SU-DHL-6 (cell line): ENCODE results near the gene YBX3.

Experiments used
- H2AFZ ChIP-seq: fragments of 200-600 bp; sonication (generic); 2 replicates; pipeline ENCODE4 v1.6.1; 2014; ENCODE audit warnings: low read depth, mild to moderate bottlenecking, moderate library complexity, mixed read lengths, antibody characterized with exemption, low read length; ENCODE audit not compliant: severe bottlenecking
- H3F3A ChIP-seq: fragments of 200-600 bp; shearing (Covaris generic); 2 replicates; pipeline ENCODE4 v1.6.0; 2016; ENCODE audit warnings: antibody characterized with exemption, mild to moderate bottlenecking; ENCODE audit not compliant: insufficient read depth
- H3K27ac ChIP-seq: fragments of 200-600 bp; sonication (generic); 2 replicates; pipeline ENCODE4 v1.5.1; 2016; ENCODE audit warnings: low read depth, mild to moderate bottlenecking, low read length, moderate library complexity, mixed read lengths
- H3K27me3 ChIP-seq: fragments of 200-600 bp; sonication (generic), shearing (Covaris generic); 2 replicates; pipeline ENCODE4 v1.6.0; 2014; ENCODE audit warnings: mild to moderate bottlenecking, low read length
- H3K36me3 ChIP-seq: fragments of 200-600 bp; sonication (generic); 2 replicates; pipeline ENCODE4 v1.6.1; 2014; ENCODE audit warnings: mild to moderate bottlenecking, low read length, mixed read lengths
- H3K4me2 ChIP-seq: fragments of 300-600, 200-600 bp; shearing (Covaris generic), sonication (generic); 2 replicates; pipeline ENCODE4 v1.6.0; 2014; ENCODE audit warnings: low read length, low read depth, mild to moderate bottlenecking; ENCODE audit not compliant: poor library complexity, severe bottlenecking
- H3K4me3 ChIP-seq: fragments of 200-600 bp; sonication (generic); 2 replicates; pipeline ENCODE4 v1.5.1; 2014; ENCODE audit warnings: antibody characterized with exemption, low read length, mild to moderate bottlenecking, mixed read lengths; ENCODE audit not compliant: insufficient read depth, poor library complexity, severe bottlenecking
- H3K79me2 ChIP-seq: fragments of 200-600 bp; sonication (generic); 2 replicates; pipeline ENCODE4 v1.6.1; 2014; ENCODE audit warnings: mild to moderate bottlenecking, low read length, moderate library complexity; ENCODE audit not compliant: insufficient read depth
- H3K9ac ChIP-seq: fragments of 200-600 bp; sonication (generic); 2 replicates; pipeline ENCODE4 v1.7.0; 2014; ENCODE audit warnings: mild to moderate bottlenecking, low read length
- H3K9me2 ChIP-seq: fragments of 200-600 bp; sonication (generic); replicated peaks from 2 replicates; pipeline ENCODE4 v1.6.1; 2014; ENCODE audit warnings: low read length; ENCODE audit not compliant: insufficient read depth
- H3K9me3 ChIP-seq: fragments of 200-600 bp; sonication (generic); 2 replicates; pipeline ENCODE4 v1.6.1; 2014; ENCODE audit warnings: low read length, mixed read lengths; ENCODE audit not compliant: insufficient read depth
- H4K20me1 ChIP-seq: fragments of 200-600 bp; sonication (generic); 2 replicates; pipeline ENCODE4 v1.6.1; 2014; ENCODE audit warnings: low read depth, mild to moderate bottlenecking, antibody characterized with exemption, low read length, moderate library complexity, mixed read lengths
- EZH2phosphoT487 ChIP-seq: fragments of 200-600 bp; sonication (generic), shearing (Covaris generic); conservative IDR thresholded peaks from 2 replicates; pipeline ENCODE4 v1.6.1; 2018; ENCODE audit warnings: mild to moderate bottlenecking, antibody characterized with exemption, low read length, moderate library complexity, mixed read lengths
- TF ChIP-seq, protein P1 (sequence below): fragments of 200-600 bp; sonication (generic); IDR thresholded peaks from one replicate; pipeline ENCODE4 v1.5.1; 2017; ENCODE audit warnings: antibody characterized with exemption, mild to moderate bottlenecking, low read length, moderate library complexity; ENCODE audit not compliant: insufficient read depth, poor library complexity, severe bottlenecking

Gene YBX3

DNA sequence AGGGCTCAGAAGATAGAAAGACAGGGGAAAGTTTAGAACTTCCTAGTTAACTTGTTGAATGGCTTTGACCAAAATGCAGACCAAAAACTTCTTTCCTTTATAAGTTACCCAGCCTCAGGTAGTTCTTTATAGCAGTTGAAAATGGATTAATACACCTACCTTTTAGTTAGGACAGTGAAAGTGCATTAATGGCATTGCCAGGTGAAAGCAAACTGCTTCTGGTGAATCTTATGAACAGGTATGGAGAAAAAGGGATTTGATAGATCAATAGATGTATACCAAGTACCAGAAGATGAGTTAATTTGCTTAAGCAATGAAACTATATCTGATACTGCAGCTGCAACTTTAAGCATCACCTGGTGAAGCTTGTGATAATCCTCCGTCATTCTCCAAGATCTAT lies 35.1 kb downstream of the YBX3 start:
- Histone ChIP-seq H3F3A (no peaks in the 10 kb centered on the region), H4K20me1 (no peaks in the 10 kb centered on the region), H3K4me3 (no peak overlapping the region), H3K79me2 (no peaks in the 10 kb centered on the region), H3K27ac (no peak overlapping the region), H2AFZ (no peak overlapping the region), H3K9me3 (no peaks in the 10 kb centered on the region), H3K36me3 (no peaks in the 10 kb centered on the region), H3K27me3 (no peaks in the 10 kb centered on the region), H3K4me2 (no peak overlapping the region), H3K9ac (no peak overlapping the region), H3K9me2 (no peaks in the 10 kb centered on the region)
- TF ChIP-seq EZH2phosphoT487 = no peak
- TF ChIP-seq, protein P1, sequence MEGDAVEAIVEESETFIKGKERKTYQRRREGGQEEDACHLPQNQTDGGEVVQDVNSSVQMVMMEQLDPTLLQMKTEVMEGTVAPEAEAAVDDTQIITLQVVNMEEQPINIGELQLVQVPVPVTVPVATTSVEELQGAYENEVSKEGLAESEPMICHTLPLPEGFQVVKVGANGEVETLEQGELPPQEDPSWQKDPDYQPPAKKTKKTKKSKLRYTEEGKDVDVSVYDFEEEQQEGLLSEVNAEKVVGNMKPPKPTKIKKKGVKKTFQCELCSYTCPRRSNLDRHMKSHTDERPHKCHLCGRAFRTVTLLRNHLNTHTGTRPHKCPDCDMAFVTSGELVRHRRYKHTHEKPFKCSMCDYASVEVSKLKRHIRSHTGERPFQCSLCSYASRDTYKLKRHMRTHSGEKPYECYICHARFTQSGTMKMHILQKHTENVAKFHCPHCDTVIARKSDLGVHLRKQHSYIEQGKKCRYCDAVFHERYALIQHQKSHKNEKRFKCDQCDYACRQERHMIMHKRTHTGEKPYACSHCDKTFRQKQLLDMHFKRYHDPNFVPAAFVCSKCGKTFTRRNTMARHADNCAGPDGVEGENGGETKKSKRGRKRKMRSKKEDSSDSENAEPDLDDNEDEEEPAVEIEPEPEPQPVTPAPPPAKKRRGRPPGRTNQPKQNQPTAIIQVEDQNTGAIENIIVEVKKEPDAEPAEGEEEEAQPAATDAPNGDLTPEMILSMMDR = no peak

DNA sequence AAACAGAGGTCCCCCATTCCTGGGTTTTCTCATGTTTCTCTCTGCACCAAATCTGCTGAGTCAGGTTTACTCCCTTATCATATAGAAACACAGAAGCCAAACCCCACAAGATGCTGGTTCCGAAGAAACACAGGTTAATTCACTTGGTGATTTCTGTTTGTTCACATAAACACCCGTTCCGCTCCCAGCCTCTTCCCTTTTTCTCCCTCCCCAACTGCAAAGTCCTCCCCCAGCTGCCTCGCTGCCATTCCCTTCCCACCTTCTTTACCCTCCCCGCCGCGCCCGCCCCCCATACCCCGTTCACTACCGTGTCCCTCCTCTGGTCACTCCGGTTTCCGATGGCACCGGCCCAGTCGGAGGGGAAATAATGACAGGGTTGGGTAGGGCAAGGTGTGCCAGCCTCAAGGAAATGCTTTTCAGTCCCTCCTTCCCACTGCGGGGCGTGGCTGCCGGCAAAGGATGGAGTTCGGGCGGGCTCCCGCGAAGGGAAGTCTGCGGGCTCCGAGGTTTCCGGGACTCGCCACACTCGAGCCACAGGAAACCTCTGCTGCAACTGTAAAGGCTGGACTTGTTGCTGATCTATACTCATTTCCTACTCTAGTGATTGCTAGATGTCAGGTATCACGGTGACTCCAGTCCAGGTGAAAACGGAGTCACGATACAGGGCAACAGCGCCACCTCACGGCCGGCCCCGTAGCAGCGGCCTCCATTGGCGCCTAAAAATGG lies 49.3 kb downstream of the YBX3 start, which contains the start of gene STYK1:
Gene STYK1, minus strand, starts transcription at position 394 of the 726 bp plus-strand sequence. CDS start 39,434 bp downstream, outside the sequence.
- Histone ChIP-seq H4K20me1 (no peaks in the 10 kb centered on the region), H3K9me2 (no peaks in the 10 kb centered on the region), H3K9ac (no peak within 1 kb of the TSS), H2AFZ (no peak within 1 kb of the TSS), H3K9me3 (no peaks in the 10 kb centered on the region), H3K4me3 (no peak within 1 kb of the TSS), H3K36me3 (no peaks in the 10 kb centered on the region), H3K27me3 (no peaks in the 10 kb centered on the region), H3K79me2 (no peaks in the 10 kb centered on the region), H3K4me2 (no peak within 1 kb of the TSS), H3K27ac (no peak within 1 kb of the TSS), H3F3A (no peaks in the 10 kb centered on the region)
- TF ChIP-seq, protein P1 = no peak
- no peak for TF ChIP-seq EZH2phosphoT487

DNA sequence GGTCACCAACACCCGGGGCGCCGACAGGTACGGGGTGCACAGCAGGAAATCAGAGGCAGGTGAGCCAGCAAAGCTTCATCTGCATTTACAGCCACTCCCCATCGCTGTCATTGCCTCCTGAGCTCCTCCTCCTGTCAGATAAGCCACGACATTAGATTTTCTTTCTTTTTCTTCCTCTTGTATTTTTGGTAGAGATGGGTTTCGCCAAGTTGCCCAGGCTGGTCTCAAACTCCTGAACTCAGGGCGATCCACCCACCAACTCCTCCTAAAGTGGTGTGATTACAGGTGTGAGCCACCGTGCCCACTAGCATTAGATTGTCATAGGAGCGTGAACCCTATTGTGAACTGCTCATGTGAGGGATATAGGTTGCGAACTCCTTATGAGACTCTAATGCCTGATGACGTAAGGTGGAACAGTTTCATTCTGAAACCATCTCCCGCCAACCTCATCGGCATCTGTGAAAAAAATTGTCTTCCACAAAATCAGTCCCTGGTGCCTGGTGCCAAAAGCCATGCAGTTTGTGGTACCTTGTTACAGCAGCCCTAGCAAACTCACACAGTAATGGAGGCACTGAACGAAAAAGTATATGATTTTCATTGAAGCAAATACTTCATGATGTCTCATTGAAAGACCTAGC lies 50.8 kb downstream of the YBX3 start:
- H3K4me2 ChIP-seq = no peak overlapping the region

More for the DNA sequence above, 50.8 kb downstream of the YBX3 start:
- Histone ChIP-seq H3K27ac (no peak overlapping the region), H3K79me2 (no peaks in the 10 kb centered on the region), H3K9me3 (no peaks in the 10 kb centered on the region), H2AFZ (no peak overlapping the region), H4K20me1 (no peaks in the 10 kb centered on the region), H3K4me3 (no peak overlapping the region), H3K9ac (no peak overlapping the region), H3K27me3 (no peaks in the 10 kb centered on the region), H3K9me2 (no peaks in the 10 kb centered on the region), H3F3A (no peaks in the 10 kb centered on the region), H3K36me3 (no peaks in the 10 kb centered on the region)
- TF ChIP-seq EZH2phosphoT487 = no peak
- TF ChIP-seq, protein P1 = no peak
